HG02884 (cell line): ENCODE results near the gene CRAMP1.
"Not testable (repeated sequence)": the region's sequence is repeated elsewhere in the genome, so short reads cannot be mapped to it uniquely, and the experiment has no call there.

ENCODE experiments used
- ATAC-seq: cut with Tn5 transposase; IDR thresholded peaks from one replicate; pipeline ENCODE4 v1.9.1; 2021; ENCODE audit warnings: mild to moderate bottlenecking, moderate library complexity; ENCODE audit not compliant: unreplicated experiment

CRAMP1 gene

GRCh38 chr16:1709356-1709755 lies 97.2 kb downstream of the CRAMP1 start:
- no peak for ATAC-seq

- ATAC-seq: no peak
These were observed 98.8 kb downstream of the CRAMP1 start for GRCh38 chr16:1710811-1711507.

- no peak for ATAC-seq
These were observed 100.7 kb downstream of the CRAMP1 start for GRCh38 chr16:1712791-1713261.

- ATAC-seq: no peak
These were observed 101.2 kb downstream of the CRAMP1 start for GRCh38 chr16:1713331-1713730.

GRCh38 chr16:1713933-1714332 lies 101.8 kb downstream of the CRAMP1 start:
- ATAC-seq: no peak

- no peak for ATAC-seq
These were observed 103.1 kb downstream of the CRAMP1 start for GRCh38 chr16:1715220-1715619.

GRCh38 chr16:1718236-1718635 lies 106.1 kb downstream of the CRAMP1 start:
- not testable (repeated sequence) for ATAC-seq

- ATAC-seq: not testable (repeated sequence)
These were observed 107.5 kb downstream of the CRAMP1 start for GRCh38 chr16:1719559-1720229.

- no peak for ATAC-seq
These were observed 109.2 kb downstream of the CRAMP1 start for GRCh38 chr16:1721372-1721771.

GRCh38 chr16:1723450-1724147 lies 111.4 kb downstream of the CRAMP1 start:
- no peak for ATAC-seq

GRCh38 chr16:1724491-1724890 lies 112.3 kb downstream of the CRAMP1 start:
- ATAC-seq: no peak

GRCh38 chr16:1726661-1727502 lies 114.7 kb downstream of the CRAMP1 start:
- no peak for ATAC-seq
